Superior temporal gyrus (tissue), 1 donor: Measurements from ENCODE around the gene IGLL1.
"Not testable (repeated sequence)": the region's sequence is repeated elsewhere in the genome, so short reads cannot be mapped to it uniquely, and the experiment has no call there.

ENCODE experiments used
- DNase-seq: peaks from one replicate; pipeline ENCODE4 v3.0.0-alpha.2; 2016; ENCODE audit errors: extremely low spot score

IGLL1 gene

DNA sequence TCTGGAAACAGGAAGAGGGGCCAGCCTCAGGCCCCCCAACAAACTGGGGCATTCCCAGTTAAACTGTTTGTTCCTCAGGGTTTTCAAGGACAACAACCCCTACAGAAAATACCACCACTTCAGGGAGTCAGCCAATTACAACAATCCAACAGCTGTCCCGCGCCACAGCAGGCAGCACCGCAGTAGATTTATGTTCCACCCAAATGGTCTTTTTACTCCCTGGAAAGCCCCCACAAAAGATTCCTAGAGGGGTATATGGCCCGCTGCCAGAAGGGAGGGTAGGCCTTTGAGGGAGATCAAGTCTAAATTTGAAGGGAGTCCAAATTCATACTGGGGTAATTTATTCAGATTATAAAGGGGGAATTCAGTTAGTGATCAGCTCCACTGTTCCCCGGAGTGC, 39.3 kb downstream of the IGLL1 start:
- not testable (repeated sequence) for DNase-seq

GRCh38 chr22:23539839-23540198, 40.3 kb downstream of the IGLL1 start:
- DNase-seq = not testable (repeated sequence)

DNA sequence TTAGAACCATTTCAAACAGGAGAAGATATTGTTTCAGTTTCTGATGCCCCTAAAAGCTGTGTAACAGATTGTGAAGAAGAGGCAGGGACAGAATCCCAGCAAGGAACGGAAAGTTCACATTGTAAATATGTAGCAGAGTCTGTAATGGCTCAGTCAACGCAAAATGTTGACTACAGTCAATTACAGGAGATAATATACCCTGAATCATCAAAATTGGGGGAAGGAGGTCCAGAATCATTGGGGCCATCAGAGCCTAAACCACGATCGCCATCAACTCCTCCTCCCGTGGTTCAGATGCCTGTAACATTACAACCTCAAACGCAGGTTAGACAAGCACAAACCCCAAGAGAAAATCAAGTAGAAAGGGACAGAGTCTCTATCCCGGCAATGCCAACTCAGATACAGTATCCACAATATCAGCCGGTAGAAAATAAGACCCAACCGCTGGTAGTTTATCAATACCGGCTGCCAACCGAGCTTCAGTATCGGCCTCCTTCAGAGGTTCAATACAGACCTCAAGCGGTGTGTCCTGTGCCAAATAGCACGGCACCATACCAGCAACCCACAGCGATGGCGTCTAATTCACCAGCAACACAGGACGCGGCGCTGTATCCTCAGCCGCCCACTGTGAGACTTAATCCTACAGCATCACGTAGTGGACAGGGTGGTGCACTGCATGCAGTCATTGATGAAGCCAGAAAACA, 40.8 kb downstream of the IGLL1 start:
- DNase-seq = peak; percentile 93

GRCh38 chr22:23538696-23539030, 41.4 kb downstream of the IGLL1 start:
- not testable (repeated sequence) for DNase-seq

- DNase-seq = not testable (repeated sequence)
These were observed 42.0 kb downstream of the IGLL1 start for GRCh38 chr22:23537830-23538695.

GRCh38 chr22:23537416-23537815, 42.7 kb downstream of the IGLL1 start:
- DNase-seq = no peak

DNA sequence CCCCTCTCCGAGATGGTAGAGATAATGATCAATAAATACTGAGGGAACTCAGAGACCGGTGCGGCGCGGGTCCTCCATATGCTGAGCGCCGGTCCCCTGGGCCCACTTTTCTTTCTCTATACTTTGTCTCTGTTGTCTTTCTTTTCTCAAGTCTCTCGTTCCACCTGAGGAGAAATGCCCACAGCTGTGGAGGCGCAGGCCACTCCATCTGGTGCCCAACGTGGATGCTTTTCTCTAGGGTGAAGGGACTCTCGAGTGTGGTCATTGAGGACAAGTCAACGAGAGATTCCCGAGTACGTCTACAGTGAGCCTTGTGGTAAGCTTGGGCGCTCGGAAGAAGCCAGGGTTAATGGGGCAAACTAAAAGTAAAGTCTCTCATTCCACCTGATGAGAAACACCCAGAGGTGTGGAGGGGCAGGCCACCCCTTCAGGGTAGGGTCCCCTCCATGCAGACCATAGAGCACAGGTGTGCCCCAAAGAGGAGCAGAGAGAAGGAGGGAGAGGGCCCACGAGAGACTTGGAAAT, 43.2 kb downstream of the IGLL1 start:
- DNase-seq = no peak

GRCh38 chr22:23535790-23536661, 44.1 kb downstream of the IGLL1 start:
- not testable (repeated sequence) for DNase-seq

GRCh38 chr22:23534851-23535717, 45.0 kb downstream of the IGLL1 start:
- DNase-seq = no peak

DNA sequence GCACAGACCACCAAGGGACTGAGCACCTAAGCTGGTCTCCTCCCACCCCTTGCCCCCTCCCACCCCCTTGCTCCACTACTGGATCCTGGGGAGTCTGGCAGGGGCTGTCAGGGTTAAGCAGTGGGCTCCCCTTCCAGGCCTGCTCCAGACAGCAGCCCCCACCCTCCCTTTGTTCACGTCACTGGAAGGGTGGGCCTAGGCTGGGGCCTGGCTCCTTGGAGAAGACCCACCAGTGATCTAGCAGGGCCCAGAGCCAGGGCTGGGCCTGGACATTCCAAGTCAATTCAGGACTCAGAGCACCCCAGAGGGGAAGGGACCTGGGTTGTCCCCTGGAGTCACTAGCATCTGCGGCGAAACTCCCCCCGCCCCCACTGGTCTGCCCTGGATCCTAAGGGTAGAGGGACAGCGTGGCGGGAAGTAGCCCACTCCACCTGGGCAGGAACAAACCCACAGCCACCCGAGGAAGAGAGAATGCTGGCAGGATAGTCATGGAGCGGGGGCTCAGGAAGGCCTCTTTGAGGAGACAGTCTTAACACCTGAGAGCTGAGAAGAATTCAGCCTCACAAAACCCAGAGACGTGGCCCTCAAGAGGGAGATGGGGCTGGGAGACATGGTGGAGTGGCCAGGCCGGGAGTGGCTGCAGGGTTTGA, 45.8 kb downstream of the IGLL1 start:
- no peak for DNase-seq

GRCh38 chr22:23533771-23534191, 46.3 kb downstream of the IGLL1 start:
- no peak for DNase-seq

DNA sequence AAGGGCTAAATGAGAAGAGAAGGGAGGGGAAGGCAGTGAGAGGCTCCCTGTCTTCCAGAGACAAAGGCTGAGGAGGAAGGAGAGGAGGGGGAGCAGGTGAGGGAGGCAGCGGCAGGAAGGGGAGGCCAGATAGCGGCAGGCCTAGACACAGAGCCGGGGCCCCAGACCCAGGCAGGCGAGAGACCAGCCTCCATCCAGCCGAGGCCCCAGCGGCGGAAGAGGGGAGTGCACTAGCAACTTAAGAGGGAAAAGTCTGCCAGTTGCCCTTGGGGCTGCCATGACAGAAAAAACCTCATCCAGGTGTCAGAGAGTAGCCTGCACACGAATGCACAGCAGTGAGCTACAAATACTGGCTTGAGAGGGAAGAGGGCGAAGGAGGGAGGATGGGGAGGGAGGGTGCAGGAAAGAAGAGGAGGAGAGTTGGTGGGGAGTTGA, 46.7 kb downstream of the IGLL1 start:
- no peak for DNase-seq

- no peak for DNase-seq
These were observed 47.4 kb downstream of the IGLL1 start for GRCh38 chr22:23532731-23533130.

DNA sequence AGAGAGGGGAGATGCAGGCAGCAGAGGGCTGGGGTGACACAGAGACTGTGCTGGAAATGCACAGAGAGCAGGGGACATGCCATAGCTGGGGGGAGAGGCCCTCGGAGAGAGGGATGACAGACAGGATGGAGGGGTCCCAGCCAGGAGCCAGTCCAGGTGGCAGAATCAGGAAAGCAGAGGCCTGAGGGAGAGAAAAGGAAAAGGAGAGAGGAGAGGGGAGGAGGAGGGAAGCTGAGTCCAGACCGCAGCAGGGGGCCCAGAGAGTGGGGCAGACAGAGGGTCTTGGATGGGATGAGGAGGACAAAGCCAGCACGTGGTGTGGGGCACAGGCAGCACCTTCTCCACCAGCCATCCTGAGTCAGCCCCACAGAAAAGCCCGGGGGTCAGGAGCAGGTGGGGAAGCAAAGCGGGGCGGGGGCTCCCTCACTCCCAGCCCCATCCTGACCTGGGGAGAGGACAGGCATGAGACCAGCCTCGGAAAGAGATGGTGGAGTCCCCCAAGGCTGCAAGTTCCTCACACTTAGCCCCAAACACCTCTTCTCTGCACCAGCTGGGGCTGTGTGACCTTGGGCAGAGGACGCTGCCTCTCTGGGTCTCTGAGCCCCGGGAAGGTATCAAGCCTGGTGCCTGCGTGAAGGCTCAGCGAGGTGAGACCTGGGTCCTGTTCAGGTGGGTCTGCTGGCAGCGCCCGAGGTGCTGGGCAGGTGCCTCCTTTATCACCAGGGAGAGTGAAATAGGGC, 48.0 kb downstream of the IGLL1 start:
- DNase-seq = no peak

- DNase-seq = no peak
These were observed 48.7 kb downstream of the IGLL1 start for GRCh38 chr22:23531283-23531956.

DNA sequence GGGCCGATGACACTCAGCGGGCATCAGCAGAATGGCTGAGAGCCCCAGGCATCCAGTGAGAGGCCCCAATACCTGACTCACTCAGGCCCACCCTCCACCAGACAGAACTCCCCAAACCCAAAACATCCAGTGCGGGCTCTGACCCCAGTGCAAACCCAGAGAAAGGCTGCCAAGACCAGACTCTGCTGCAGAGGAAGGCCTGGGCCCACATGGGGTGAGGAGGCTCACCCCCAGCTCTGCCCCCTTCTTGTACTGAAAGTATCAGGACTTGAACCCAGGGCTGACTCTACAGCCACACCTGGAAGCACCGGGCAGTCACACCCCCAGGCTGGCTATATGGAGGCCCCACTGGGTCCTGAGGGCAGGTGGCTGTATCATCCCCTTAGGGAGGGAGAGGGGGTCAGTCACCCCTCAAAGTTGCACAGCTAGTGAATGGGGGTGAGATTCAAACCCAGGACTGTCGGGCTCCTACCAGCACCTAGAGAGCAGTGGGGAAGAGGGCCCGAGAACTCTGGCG, 49.3 kb downstream of the IGLL1 start:
- DNase-seq = no peak

DNA sequence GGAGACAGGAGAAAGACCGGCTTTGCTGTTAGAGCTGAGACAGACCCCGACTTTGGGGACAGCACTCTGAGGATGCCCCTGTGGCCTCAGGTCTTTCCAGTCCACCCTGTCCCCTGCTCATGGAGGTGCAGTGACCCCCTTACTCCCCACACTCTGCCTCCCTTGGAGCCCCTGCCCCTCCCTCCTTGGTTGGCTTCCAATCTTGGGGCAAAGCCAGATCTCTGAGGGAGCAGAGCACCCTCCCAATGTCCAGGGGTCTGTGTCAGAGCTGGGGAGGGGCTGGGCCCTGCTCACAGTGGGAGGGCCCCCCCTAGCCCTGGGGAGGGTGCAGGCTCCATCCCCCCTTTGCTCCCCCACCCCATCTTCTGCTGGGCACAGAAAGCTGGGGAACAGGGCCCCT, 50.0 kb downstream of the IGLL1 start:
- DNase-seq = no peak

DNA sequence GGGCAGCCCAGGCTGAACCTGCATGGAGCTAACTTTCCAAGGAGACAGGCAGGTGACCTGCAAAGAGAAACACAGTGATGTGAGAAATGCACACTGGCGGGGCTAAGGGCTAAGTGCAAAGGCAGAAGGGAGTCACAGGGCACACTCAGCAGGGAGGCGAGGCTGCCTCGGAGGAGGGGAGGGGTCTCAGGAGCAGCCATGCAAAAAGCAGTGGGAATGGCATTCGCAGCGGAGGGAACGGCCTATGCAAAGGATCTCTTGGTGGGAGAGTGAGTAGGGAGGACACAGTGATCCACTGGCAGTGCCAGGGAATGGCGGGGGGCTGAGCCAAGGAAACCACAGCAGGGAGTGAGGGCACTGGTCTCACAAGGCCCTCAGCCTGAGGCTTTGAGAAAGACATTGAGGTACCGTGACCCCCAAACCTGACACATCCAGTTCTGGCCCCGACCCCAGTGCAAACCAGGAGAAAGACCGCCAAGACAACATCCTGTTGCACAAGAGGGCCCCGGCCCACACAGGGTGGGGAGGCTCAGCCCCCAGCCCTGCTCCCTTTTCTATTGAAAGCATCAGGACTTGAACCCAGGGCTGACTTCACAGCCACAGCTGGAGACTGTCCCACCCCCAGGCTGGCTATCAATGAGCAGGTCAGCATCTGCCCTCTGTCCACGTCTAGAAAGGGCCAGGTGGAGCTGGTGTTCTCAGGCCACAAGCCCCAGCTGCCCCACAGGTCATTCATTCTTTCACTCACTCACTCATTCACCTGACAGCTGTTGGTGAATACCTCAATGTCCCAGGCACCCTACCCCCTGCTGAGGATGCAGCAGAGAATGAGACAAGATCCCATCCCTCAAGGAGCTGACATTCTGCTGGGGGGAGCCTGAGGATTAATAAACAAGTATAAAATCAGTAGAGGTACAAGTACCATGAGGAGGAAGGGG, 50.7 kb downstream of the IGLL1 start:
- no peak for DNase-seq
